Measurements from ENCODE around the gene SSR1. TPM values are rescaled to one million over a fixed set of nuclear protein-coding genes. Genes with fewer than 3 reads are reported as not detected.

The SSR1 gene
- total RNA-seq, 1 donor from 2014 or later, result 96.6 TPM

DNA sequence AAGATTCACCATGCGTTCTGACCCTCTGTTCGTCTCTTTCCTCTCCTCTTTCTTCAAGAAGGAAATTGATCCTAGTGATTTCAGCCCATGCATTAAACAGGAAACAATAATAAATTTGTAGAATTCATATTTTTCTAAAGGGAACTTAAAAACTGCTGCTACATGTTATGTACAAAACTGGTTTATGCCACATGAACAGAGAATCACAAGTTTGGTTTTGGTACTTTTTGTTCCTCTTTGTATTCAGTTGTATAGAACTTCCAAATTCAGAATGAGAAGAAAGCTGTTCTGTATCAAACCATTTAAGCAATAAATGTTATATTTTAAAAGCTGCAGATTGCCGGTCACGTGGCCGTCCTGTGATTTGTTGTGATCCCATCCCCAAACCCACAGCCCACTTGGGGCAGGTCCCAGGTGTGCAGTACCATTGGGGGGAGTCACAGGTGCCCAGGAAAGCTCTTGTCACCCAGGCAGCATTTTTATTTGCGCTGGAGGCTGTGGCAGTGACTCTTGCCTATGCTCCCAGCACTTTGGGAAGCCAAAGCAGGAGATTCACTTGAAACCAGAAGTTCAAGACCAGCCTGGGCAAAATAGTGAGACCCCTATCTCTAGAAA lies 61.2 kb downstream of the SSR1 start:
- Histone ChIP-seq H3K4me1 (no peaks in the 10 kb centered on the region), H3K27ac (no peak overlapping the region), H3K79me2 (ENCODE audit: low read depth) (no peaks in the 10 kb centered on the region), H3K9ac (no peak overlapping the region), H4K20me1 (ENCODE audit: low read depth) (no peaks in the 10 kb centered on the region), H2AFZ (replicated peaks) (no peak overlapping the region), H3K36me3 (no peaks in the 10 kb centered on the region), H3K9me3 (ENCODE audit: low read depth) (no peaks in the 10 kb centered on the region), H3K4me2 (no peak overlapping the region), H3F3A (ENCODE audit: low read depth) (no peaks in the 10 kb centered on the region), H3K4me3 (no peak overlapping the region), H3K27me3 (no peaks in the 10 kb centered on the region)
- Mint-ChIP-seq H3K36me3 (peaks cover 4% of the 10 kb centered on the region), H3K4me3 (no peak overlapping the region), H3K4me1 (no peaks in the 10 kb centered on the region), H3K27me3 (ENCODE audit: insufficient read depth, low read depth) (peaks cover 2% of the 10 kb centered on the region), H3K9me3 (peaks cover 2% of the 10 kb centered on the region), H3K27ac (no peak overlapping the region)
- DNase-seq (ENCODE audit: low spot score), result no peak
- TF ChIP-seq, protein P1, sequence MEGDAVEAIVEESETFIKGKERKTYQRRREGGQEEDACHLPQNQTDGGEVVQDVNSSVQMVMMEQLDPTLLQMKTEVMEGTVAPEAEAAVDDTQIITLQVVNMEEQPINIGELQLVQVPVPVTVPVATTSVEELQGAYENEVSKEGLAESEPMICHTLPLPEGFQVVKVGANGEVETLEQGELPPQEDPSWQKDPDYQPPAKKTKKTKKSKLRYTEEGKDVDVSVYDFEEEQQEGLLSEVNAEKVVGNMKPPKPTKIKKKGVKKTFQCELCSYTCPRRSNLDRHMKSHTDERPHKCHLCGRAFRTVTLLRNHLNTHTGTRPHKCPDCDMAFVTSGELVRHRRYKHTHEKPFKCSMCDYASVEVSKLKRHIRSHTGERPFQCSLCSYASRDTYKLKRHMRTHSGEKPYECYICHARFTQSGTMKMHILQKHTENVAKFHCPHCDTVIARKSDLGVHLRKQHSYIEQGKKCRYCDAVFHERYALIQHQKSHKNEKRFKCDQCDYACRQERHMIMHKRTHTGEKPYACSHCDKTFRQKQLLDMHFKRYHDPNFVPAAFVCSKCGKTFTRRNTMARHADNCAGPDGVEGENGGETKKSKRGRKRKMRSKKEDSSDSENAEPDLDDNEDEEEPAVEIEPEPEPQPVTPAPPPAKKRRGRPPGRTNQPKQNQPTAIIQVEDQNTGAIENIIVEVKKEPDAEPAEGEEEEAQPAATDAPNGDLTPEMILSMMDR (IDR thresholded peaks at IDR 0.05), result no peak
- no peak for TF ChIP-seq EZH2phosphoT487 (IDR thresholded peaks at IDR 0.05)
- TF ChIP-seq EZH2 (IDR thresholded peaks at IDR 0.05), result no peak

DNA sequence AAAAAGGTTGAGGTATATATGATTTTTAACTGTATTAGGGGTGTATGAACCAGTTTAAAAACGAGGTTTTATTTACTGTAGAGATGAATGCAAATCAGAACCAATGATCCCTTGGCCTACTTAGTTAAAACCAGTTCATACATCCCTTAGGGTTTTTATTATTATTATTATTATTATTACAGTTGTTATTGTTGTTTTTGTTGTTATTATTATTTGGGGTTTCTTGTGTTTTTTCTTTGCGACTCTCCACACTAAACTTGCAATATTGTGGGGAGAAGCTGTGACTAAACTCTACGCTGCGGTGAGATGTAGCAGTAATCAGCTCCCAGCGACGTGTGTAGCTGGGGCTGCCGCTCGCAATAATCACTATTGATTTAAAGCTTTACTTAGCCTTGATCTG lies 62.2 kb downstream of the SSR1 start:
- Mint-ChIP-seq H3K27ac (no peak overlapping the region), H3K27me3 (ENCODE audit: insufficient read depth, low read depth) (peaks cover 2% of the 10 kb centered on the region), H3K4me1 (no peaks in the 10 kb centered on the region), H3K9me3 (no peaks in the 10 kb centered on the region), H3K36me3 (peaks cover 4% of the 10 kb centered on the region), H3K4me3 (no peak overlapping the region)
- Histone ChIP-seq H3K4me3 (no peak overlapping the region), H3K27ac (no peak overlapping the region), H3K4me2 (no peak overlapping the region), H3F3A (ENCODE audit: low read depth) (no peaks in the 10 kb centered on the region), H4K20me1 (ENCODE audit: low read depth) (no peaks in the 10 kb centered on the region), H3K27me3 (no peaks in the 10 kb centered on the region), H2AFZ (replicated peaks) (no peak overlapping the region), H3K36me3 (no peaks in the 10 kb centered on the region), H3K4me1 (no peaks in the 10 kb centered on the region), H3K79me2 (ENCODE audit: low read depth) (no peaks in the 10 kb centered on the region), H3K9ac (no peak overlapping the region), H3K9me3 (ENCODE audit: low read depth) (no peaks in the 10 kb centered on the region)
- DNase-seq (ENCODE audit: low spot score), result no peak
- TF ChIP-seq EZH2phosphoT487 (IDR thresholded peaks at IDR 0.05), result no peak
- no peak for TF ChIP-seq EZH2 (IDR thresholded peaks at IDR 0.05)
- TF ChIP-seq, protein P1 (IDR thresholded peaks at IDR 0.05), result no peak

DNA sequence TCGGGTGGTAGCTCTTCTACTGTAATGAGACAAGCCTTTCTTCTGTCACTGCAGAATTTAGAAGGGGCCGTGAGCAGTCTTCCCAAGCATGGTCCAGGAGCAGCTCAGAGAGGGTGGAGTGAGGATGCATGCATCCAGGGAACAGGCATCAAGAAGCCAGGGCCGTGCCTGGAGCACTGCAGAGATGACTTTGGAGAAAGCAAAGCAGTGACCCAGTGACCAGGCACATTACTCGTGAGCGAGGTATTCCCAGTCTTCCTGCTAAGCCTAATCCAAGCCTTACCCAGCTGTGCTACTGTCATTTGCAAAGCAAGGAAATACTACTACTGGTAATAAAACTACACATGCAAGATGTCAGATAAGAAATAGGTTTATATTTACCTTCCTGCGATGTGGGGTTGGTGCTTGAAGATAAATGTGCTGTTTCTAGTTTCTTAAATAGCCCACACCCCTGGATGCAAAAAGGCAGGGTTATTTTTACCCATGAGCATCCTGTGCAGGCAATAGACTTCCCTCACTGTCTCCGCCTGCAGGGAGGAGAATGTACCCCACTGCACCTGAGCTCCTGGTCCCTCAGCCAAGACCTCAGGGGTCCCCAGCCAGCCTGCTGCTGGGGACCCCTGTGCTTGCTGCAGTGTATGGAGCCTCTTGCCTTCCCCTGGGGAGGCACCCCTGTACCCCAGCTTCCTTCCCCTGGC lies 62.9 kb downstream of the SSR1 start:
- Mint-ChIP-seq H3K4me1 (no peaks in the 10 kb centered on the region), H3K9me3 (no peaks in the 10 kb centered on the region)

More for the DNA sequence above, 62.9 kb downstream of the SSR1 start:
- Histone ChIP-seq H3K27ac (no peak overlapping the region), H4K20me1 (ENCODE audit: low read depth) (no peaks in the 10 kb centered on the region), H3K36me3 (no peaks in the 10 kb centered on the region), H3K4me1 (no peaks in the 10 kb centered on the region), H3F3A (ENCODE audit: low read depth) (no peaks in the 10 kb centered on the region), H3K27me3 (no peaks in the 10 kb centered on the region), H3K4me2 (no peak overlapping the region), H3K79me2 (ENCODE audit: low read depth) (no peaks in the 10 kb centered on the region), H3K9ac (no peak overlapping the region), H3K4me3 (no peak overlapping the region), H2AFZ (replicated peaks) (no peak overlapping the region), H3K9me3 (ENCODE audit: low read depth) (no peaks in the 10 kb centered on the region)
- Mint-ChIP-seq H3K36me3 (peaks cover 4% of the 10 kb centered on the region), H3K27ac (no peak overlapping the region), H3K27me3 (ENCODE audit: insufficient read depth, low read depth) (peaks cover 2% of the 10 kb centered on the region), H3K4me3 (no peak overlapping the region)
- TF ChIP-seq, protein P1 (IDR thresholded peaks at IDR 0.05), result no peak
- TF ChIP-seq EZH2phosphoT487 (IDR thresholded peaks at IDR 0.05) (no peak), EZH2 (IDR thresholded peaks at IDR 0.05) (no peak)
- no peak for DNase-seq (ENCODE audit: low spot score)
